Right lobe of liver (tissue), 6 donors: ENCODE data around the gene ZFPM1. TPM values are rescaled to one million over a fixed set of nuclear protein-coding genes. Genes with fewer than 3 reads are reported as not detected.

Experiments
- ATAC-seq, 4 donors: fragments of 200-7000 bp; cut with Tn5 transposase; one replicate each; pipeline ENCODE4 v1.9.1; 2020; ENCODE audit warnings: mild to moderate bottlenecking in 4 of 4, moderate library complexity in 4 of 4
- DNase-seq, 3 donors: peaks; one replicate each; pipeline ENCODE4 v3.0.0-alpha.2; 2020
- H3K27ac ChIP-seq, 3 donors: fragments of 200-600 bp; one replicate each; pipeline ENCODE4 v1.8.0; 2022
- H3K27me3 ChIP-seq, 2 donors: fragments of 200-600 bp; one replicate each; pipeline ENCODE4 v1.8.0; 2022
- H3K36me3 ChIP-seq, 4 donors: fragments of 200-600 bp; sonication (generic) in 1 of 4; one replicate each; pipeline versions ENCODE4 v1.5.1 to v1.8.0; 2017 to 2022; ENCODE audit warnings: control low read depth in 1 of 4
- H3K4me1 ChIP-seq, 4 donors: fragments of 200-600 bp; sonication (generic) in 1 of 4; one replicate each; pipeline versions ENCODE4 v1.5.1 to v1.8.0; 2017 to 2022; ENCODE audit warnings: control low read depth in 1 of 4
- H3K4me3 ChIP-seq, 3 donors: fragments of 200-600 bp; one replicate each; pipeline ENCODE4 v1.8.0; 2022
- H3K9me3 ChIP-seq, 4 donors: fragments of 200-600 bp; sonication (generic) in 1 of 4; one replicate each; pipeline versions ENCODE4 v1.5.1 to v1.8.0; 2017 to 2022; ENCODE audit warnings: control low read depth in 1 of 4
- CTCF ChIP-seq, 4 donors: fragments of 200-600 bp in 3 of 4; fragments of 450-650 bp in 1 of 4; IDR thresholded peaks; one replicate each; pipeline versions ENCODE4 v1.5.1 to v1.8.0; 2016 to 2022; ENCODE audit warnings: antibody characterized with exemption in 4 of 4, mild to moderate bottlenecking in 2 of 4
- POLR2A ChIP-seq: fragments of 450-650 bp; IDR thresholded peaks from one replicate; pipeline ENCODE4 v1.6.1; 2017; ENCODE audit warnings: antibody characterized with exemption, mild to moderate bottlenecking
- WGBS: methylation state at CpG from one replicate; pipeline ENCODE4 v1.1.6; 2018; ENCODE audit warnings: low coverage, low lambda C conversion rate; ENCODE audit not compliant: insufficient coverage; ENCODE audit errors: missing lambda C conversion rate; 5-methylcytosine and 5-hydroxymethylcytosine counted together
- intact Hi-C, 2 donors: fragments of 100-400 bp; cut with DNase I; formaldehyde crosslinking; loops; one replicate each; pipeline versions ENCODE4 v1.11.2 to v1.14.1; 2022
- total RNA-seq, 6 experiments: library from RNA; depleted of rRNA in 2 of 6; stranded (reverse); fragments of >200 nt in 2 of 6; fragmentation: NEBNext Ultra II Directional in 3 of 6; extraction: Animal tissue kit (Norgen Biotek cat#: 25700) in 3 of 6; gene quantifications; one replicate each; pipeline versions ENCODE4 v1.1.0 to v1.2.4, GENCODE V29; 2016 to 2023
- donor health status: DM: no; HTN: yes; CAD: no.
- donor health status: DM: no; HTN: no; CAD: no.
- donor health status: DM: no; HTN: no; CAD: no.
- donor health status: DM: no; HTN: yes; CAD: no.
- donor health status: DM: no; HTN: yes; CAD: no.

ZFPM1 gene
- total RNA-seq, 6 experiments from 2014 or later: 3.8 to 15.5 (median 8.3) TPM

- ATAC-seq (no peak), DNase-seq (no peak)
- Histone ChIP-seq H3K4me3 (no peak overlapping the region), H3K27ac (peak overlapping the region in 2 of 3 donors; percentile 54 to 55), H3K4me1 (peaks cover 0 to 63% (median 17%) of the 10 kb centered on the region in 4 donors), H3K27me3 (no peaks in the 10 kb centered on the region), H3K36me3 (no peaks in the 10 kb centered on the region), H3K9me3 (no peaks in the 10 kb centered on the region)
- 61% methylated on average over 8 of the region's 14 CpGs for WGBS
- TF ChIP-seq POLR2A (no peak), CTCF (IDR thresholded peaks at IDR 0.05) (no peak)
- intact Hi-C loops: no loop called here
These were observed 23.1 kb downstream of the ZFPM1 start for GRCh38 chr16:88476203-88476602.

GRCh38 chr16:88476817-88477397, 23.8 kb downstream of the ZFPM1 start:
- H3K27me3 ChIP-seq: no peaks in the 10 kb centered on the region
- H3K27ac ChIP-seq: peak overlapping the region; percentile 51 to 55 (median 54)
- no peaks in the 10 kb centered on the region for H3K9me3 ChIP-seq
- 38% methylated on average over 7 of the region's 26 CpGs for WGBS
- peak; percentile 64 to 81 (median 71) for ATAC-seq
- peak; percentile 78 to 87 (median 80) for DNase-seq
- H3K4me3 ChIP-seq: no peak overlapping the region
- intact Hi-C loops: no loop called here
- peaks cover 0 to 64% (median 17%) of the 10 kb centered on the region in 4 donors for H3K4me1 ChIP-seq
- no peaks in the 10 kb centered on the region for H3K36me3 ChIP-seq
- TF ChIP-seq POLR2A (no peak), CTCF (IDR thresholded peaks at IDR 0.05) (no peak)

- TF ChIP-seq CTCF (IDR thresholded peaks at IDR 0.05): no peak
- TF ChIP-seq POLR2A: no peak
- no peak overlapping the region for H3K4me3 ChIP-seq
- H3K9me3 ChIP-seq: no peaks in the 10 kb centered on the region
- H3K36me3 ChIP-seq: no peaks in the 10 kb centered on the region
- H3K27ac ChIP-seq: peak overlapping the region in 1 of 3 donors; percentile 28
- peaks cover 0 to 73% (median 22%) of the 10 kb centered on the region in 4 donors for H3K4me1 ChIP-seq
- intact Hi-C loops: no loop called here
- 49% methylated on average over 6 of the region's 27 CpGs for WGBS
- H3K27me3 ChIP-seq: no peaks in the 10 kb centered on the region
- ATAC-seq (no peak), DNase-seq (no peak)
These were observed 24.8 kb downstream of the ZFPM1 start for GRCh38 chr16:88477631-88478519.

GRCh38 chr16:88478889-88479792, 26.1 kb downstream of the ZFPM1 start:
- no peaks in the 10 kb centered on the region for H3K27me3 ChIP-seq

More at GRCh38 chr16:88478889-88479792, 26.1 kb downstream of the ZFPM1 start:
- Histone ChIP-seq H3K4me1 (peaks cover 0 to 74% (median 18%) of the 10 kb centered on the region in 4 donors), H3K27ac (no peak overlapping the region), H3K9me3 (no peaks in the 10 kb centered on the region), H3K4me3 (no peak overlapping the region), H3K36me3 (no peaks in the 10 kb centered on the region)
- DNase-seq (no peak), ATAC-seq (peak in 2 of 4 donors; percentile 3 to 7)
- 81% methylated on average over 7 of the region's 39 CpGs for WGBS
- TF ChIP-seq CTCF (IDR thresholded peaks at IDR 0.05) (peak in 1 of 4 donors; percentile 14), POLR2A (no peak)
- intact Hi-C loops: no loop called here
